Upper lobe of right lung (tissue), 1 donor: ENCODE results near the gene TNNT3. TPM values are rescaled to one million over a fixed set of nuclear protein-coding genes. Genes with fewer than 3 reads are reported as not detected.

Experiments used
- ATAC-seq: fragments of 200-7000 bp; cut with Tn5 transposase; one replicate; pipeline ENCODE4 v1.9.1; 2020; ENCODE audit warnings: mild to moderate bottlenecking, moderate library complexity
- DNase-seq: peaks from one replicate; pipeline ENCODE4 v3.0.0-alpha.2; 2020
- H3K27ac ChIP-seq: fragments of 200-600 bp; one replicate; pipeline ENCODE4 v1.8.0; 2022
- H3K27me3 ChIP-seq: fragments of 200-600 bp; one replicate; pipeline ENCODE4 v1.8.0; 2022; ENCODE audit warnings: mild to moderate bottlenecking
- H3K36me3 ChIP-seq: fragments of 200-600 bp; one replicate; pipeline ENCODE4 v1.8.0; 2022
- H3K4me1 ChIP-seq: fragments of 200-600 bp; one replicate; pipeline ENCODE4 v1.8.0; 2022
- H3K4me3 ChIP-seq: fragments of 200-600 bp; one replicate; pipeline ENCODE4 v1.8.0; 2022; ENCODE audit warnings: mild to moderate bottlenecking
- H3K9me3 ChIP-seq: fragments of 200-600 bp; one replicate; pipeline ENCODE4 v1.8.0; 2022
- CTCF ChIP-seq: fragments of 200-600 bp; IDR thresholded peaks from one replicate; pipeline ENCODE4 v1.8.0; 2022; ENCODE audit warnings: antibody characterized with exemption
- intact Hi-C: fragments of 100-400 bp; cut with DNase I; formaldehyde crosslinking; loops from one replicate; pipeline ENCODE4 v1.11.0; 2022
- total RNA-seq: library from RNA; stranded (reverse); fragmentation: NEBNext Ultra II Directional; extraction: Animal tissue kit (Norgen Biotek cat#: 25700); gene quantifications from one replicate; pipeline ENCODE4 v1.2.1, GENCODE V29; 2021
- donor health status: DM: no; HTN: yes; CAD: no; lungs with severe emphysema.

The TNNT3 gene
- total RNA-seq, 1 donor from 2014 or later = 0.43 TPM

DNA sequence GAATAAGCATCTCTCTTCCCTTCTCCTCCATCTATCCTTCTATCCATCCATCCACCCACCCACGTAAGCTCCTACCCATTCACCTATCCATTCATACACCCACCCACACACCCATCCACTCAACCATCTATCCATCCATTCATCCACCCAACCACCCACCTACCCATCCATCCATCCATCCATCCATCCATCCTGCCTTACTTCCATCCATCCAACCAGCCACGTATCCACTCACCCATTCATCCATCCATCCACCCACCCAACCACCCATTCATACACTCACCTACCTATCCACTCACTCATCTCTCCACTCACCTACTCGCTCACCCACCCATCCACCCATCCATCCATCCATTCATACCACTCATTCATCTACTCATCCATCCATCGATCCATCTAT lies 13.2 kb downstream of the TNNT3 start:
- no peak overlapping the region for H3K27ac ChIP-seq
- no peak for TF ChIP-seq CTCF
- DNase-seq (no peak), ATAC-seq (no peak)
- H3K9me3 ChIP-seq = no peaks in the 10 kb centered on the region
- intact Hi-C loops = no loop called here
- H3K4me3 ChIP-seq = no peak overlapping the region
- no peaks in the 10 kb centered on the region for H3K36me3 ChIP-seq
- no peaks in the 10 kb centered on the region for H3K27me3 ChIP-seq
- no peaks in the 10 kb centered on the region for H3K4me1 ChIP-seq

GRCh38 chr11:1933416-1934334 lies 14.2 kb downstream of the TNNT3 start:
- Histone ChIP-seq H3K9me3 (no peaks in the 10 kb centered on the region), H3K27me3 (no peaks in the 10 kb centered on the region), H3K36me3 (no peaks in the 10 kb centered on the region), H3K27ac (no peak overlapping the region), H3K4me1 (no peaks in the 10 kb centered on the region), H3K4me3 (no peak overlapping the region)
- intact Hi-C loops = no loop called here
- no peak for DNase-seq
- TF ChIP-seq CTCF = no peak
- ATAC-seq = no peak

DNA sequence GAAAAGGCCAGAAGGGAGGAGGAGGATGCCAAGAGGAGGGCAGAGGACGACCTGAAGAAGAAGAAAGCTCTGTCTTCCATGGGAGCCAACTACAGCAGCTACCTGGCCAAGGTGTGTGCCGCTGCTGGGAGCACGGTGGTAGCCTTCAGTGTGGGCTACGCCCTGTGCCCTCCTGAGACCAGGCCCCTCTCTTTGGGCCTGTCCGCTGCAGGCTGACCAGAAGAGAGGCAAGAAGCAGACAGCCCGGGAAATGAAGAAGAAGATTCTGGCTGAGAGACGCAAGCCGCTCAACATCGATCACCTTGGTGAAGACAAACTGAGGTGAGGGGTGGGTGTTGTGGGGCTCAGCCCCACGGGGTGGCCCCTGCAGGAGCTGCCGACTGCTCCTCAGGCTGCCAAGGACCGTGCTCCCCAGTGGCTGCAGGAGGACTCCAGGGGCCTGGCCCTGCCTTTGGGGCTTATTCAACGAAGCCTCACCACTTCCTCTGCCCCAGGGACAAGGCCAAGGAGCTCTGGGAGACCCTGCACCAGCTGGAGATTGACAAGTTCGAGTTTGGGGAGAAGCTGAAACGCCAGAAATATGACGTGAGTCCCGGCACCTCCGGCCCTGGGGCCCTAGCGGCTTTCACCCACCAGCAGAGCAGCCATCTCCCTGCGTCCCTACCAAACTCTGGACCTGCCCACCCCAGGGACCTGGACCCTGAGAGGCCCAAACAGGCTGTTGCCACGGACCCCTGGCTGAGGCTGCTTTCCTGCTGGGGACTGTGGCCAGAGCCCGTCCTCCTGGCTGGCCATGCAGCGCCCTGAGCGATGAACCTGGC lies 15.0 kb downstream of the TNNT3 start:
- no peak for DNase-seq
- no peaks in the 10 kb centered on the region for H3K9me3 ChIP-seq
- no peak overlapping the region for H3K27ac ChIP-seq
- intact Hi-C loops = no loop called here
- no peak for TF ChIP-seq CTCF
- no peaks in the 10 kb centered on the region for H3K36me3 ChIP-seq
- no peak overlapping the region for H3K4me3 ChIP-seq
- ATAC-seq = no peak
- no peaks in the 10 kb centered on the region for H3K4me1 ChIP-seq
- peaks cover 5% of the 10 kb centered on the region for H3K27me3 ChIP-seq

DNA sequence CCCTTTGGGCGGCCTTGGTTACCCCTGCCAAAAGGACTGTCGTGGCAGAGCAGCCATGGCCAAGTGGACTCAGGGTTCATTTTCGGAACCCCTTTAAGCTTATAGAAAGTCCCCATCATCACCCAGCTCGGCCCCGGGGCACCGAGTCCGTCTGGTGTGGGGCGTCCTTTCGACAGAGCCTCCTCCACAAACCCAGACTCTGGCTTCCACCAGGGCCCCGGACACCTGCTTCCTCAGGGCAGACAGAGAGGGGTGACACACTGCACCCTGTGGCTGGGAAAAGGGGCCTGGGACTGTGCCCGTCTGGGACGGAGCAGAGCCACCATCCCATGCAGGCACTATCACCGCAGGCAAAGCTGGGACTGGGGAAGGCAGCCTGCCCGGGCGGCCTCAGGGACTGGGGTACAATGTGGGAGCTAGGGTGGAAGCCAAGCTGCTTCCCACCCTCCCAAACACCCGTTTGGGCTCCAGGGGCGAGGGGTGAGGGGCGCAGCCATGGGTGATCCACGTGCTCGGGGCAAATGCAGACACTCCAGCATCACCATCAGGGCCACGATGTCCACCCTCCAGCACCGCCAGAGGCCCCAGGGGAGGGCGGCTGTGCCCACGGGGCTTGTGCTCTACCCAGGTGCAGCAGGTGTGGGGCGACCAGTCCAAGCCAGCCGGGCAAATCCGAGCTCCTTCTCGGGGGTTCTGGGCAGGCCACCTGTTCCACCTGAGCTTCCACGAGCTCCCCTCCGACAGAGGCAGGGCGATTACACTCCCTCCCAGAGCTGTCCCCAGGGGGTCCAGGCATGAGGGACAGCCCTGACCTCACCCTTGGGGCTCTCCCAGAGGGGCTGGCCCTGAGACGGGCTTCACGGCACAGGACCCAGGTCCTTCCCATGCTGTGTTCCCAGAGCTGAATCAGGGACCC lies 15.9 kb downstream of the TNNT3 start:
- Histone ChIP-seq H3K4me1 (no peaks in the 10 kb centered on the region), H3K27me3 (peaks cover 5% of the 10 kb centered on the region), H3K27ac (no peak overlapping the region), H3K36me3 (no peaks in the 10 kb centered on the region), H3K9me3 (no peaks in the 10 kb centered on the region), H3K4me3 (no peak overlapping the region)
- DNase-seq (peak; percentile 60), ATAC-seq (no peak)
- no peak for TF ChIP-seq CTCF
- intact Hi-C loops = no loop called here

- no peak for TF ChIP-seq CTCF
- ATAC-seq (no peak), DNase-seq (peak; percentile 61)
- no peak overlapping the region for H3K27ac ChIP-seq
- H3K36me3 ChIP-seq = no peaks in the 10 kb centered on the region
- intact Hi-C loops = no loop called here
- H3K4me3 ChIP-seq = no peak overlapping the region
- H3K9me3 ChIP-seq = no peaks in the 10 kb centered on the region
- H3K4me1 ChIP-seq = no peaks in the 10 kb centered on the region
- peaks cover 5% of the 10 kb centered on the region for H3K27me3 ChIP-seq
Measured at GRCh38 chr11:1936072-1936780, 16.7 kb downstream of the TNNT3 start.
